Astrocyte of the spinal cord (primary cell): ENCODE results near the gene EPB41L5.
A peak's percentile ranks its signal among the peaks of the same experiment; 100 is the strongest.

Experiments
- DNase-seq: peaks from one replicate; pipeline ENCODE4 v3.0.0; 2011; ENCODE audit warnings: low read depth, low spot score
- H3K4me3 ChIP-seq: 2 replicates; pipeline ENCODE4 v1.5.1; 2011; ENCODE audit warnings: low read depth, mild to moderate bottlenecking, low read length, moderate library complexity
- in situ Hi-C: cut with HindIII; loops from 2 replicates; pipeline ENCODE4 v1.10.0; 2017; ENCODE audit warnings: low sequenced_read_pairs
- TF ChIP-seq, protein P1 (sequence below): IDR thresholded peaks from 2 replicates; pipeline ENCODE4 v1.5.1; 2012; ENCODE audit warnings: low read depth, mild to moderate bottlenecking, low read length, inconsistent platforms

The EPB41L5 gene

DNA sequence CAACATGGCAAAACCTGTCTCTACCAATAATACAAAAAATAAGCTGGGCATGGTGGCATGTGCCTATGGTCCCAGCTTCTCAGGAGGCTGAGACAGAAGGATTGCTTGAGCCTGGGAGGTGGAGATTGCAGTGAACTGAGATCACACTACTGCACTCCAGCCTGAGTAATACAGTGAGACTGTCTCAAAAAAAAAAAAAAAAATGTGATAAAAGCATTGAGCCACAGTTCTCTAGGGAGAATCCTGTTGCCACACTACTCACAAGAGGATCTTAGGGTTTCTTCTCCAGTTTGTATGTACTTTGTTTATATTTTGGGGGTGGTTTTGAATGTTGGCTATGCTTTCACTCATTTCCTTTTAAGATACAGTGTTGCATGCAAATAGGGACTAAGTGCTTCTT, 148.3 kb downstream of the EPB41L5 start:
- in situ Hi-C loops = no loop called here
- no peak overlapping the region for H3K4me3 ChIP-seq
- DNase-seq = no peak
- TF ChIP-seq, protein P1, sequence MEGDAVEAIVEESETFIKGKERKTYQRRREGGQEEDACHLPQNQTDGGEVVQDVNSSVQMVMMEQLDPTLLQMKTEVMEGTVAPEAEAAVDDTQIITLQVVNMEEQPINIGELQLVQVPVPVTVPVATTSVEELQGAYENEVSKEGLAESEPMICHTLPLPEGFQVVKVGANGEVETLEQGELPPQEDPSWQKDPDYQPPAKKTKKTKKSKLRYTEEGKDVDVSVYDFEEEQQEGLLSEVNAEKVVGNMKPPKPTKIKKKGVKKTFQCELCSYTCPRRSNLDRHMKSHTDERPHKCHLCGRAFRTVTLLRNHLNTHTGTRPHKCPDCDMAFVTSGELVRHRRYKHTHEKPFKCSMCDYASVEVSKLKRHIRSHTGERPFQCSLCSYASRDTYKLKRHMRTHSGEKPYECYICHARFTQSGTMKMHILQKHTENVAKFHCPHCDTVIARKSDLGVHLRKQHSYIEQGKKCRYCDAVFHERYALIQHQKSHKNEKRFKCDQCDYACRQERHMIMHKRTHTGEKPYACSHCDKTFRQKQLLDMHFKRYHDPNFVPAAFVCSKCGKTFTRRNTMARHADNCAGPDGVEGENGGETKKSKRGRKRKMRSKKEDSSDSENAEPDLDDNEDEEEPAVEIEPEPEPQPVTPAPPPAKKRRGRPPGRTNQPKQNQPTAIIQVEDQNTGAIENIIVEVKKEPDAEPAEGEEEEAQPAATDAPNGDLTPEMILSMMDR = no peak

GRCh38 chr2:120162716-120163115, 149.8 kb downstream of the EPB41L5 start:
- TF ChIP-seq, protein P1 = no peak
- no peak overlapping the region for H3K4me3 ChIP-seq
- in situ Hi-C loops = no loop called here
- no peak for DNase-seq

DNA sequence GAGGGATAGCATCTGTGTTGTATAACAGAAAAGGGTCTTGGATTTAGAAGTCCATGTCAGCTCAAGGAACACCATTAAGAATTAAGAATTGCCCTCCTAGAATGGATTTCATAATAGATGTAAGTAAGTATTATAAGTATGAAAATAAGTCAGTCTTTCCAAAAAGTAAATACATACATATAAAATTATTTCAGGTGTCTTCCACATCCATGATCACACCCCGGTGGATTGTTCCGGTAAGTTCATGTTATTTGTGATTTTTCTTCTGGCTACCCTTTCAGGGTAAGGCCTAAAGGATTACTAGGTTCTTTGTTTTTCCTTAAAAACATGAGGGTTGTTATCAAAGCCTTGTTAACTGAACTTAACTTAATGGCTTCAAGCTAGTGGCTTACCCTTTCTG, 154.4 kb downstream of the EPB41L5 start:
- peak; percentile 5 for DNase-seq
- no peak overlapping the region for H3K4me3 ChIP-seq
- in situ Hi-C loops = no loop called here
- TF ChIP-seq, protein P1 = no peak

- H3K4me3 ChIP-seq = no peak overlapping the region
- TF ChIP-seq, protein P1 = no peak
- in situ Hi-C loops = no loop called here
- DNase-seq = no peak
Observed at GRCh38 chr2:120169020-120169419, 156.1 kb downstream of the EPB41L5 start.

DNA sequence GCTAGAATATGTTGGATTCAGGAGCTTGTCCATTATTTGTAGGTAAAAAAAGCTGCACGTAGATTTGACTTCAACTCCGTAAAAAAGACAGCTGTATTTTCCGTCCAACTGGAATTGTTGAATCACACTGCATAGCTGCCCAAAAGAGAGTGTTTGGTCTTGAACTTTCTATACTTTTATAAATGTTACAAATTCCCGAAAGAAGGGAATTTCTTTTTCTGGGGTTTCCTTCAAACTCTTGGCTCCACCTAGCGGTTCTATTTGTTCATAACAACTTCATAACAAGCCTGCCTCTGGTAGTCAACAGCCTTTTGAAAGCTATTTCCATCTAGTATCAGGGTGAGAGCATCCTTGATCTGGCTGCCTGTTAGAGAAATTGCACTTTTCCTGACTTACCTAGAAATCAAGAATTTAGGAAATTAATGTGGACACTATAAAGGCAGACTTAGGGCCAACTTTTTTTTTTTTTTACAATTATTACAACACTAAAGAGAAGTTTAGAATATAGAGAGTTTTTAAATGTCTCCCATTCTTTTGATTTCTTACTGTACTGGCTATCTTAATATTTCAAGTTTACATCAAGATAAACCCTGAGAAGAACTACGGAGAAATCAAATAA, 162.2 kb downstream of the EPB41L5 start:
- in situ Hi-C loops = no loop called here
- peak; percentile 80 for DNase-seq
- TF ChIP-seq, protein P1 = peak; percentile 56
- H3K4me3 ChIP-seq = no peak overlapping the region

- in situ Hi-C loops = no loop called here
- H3K4me3 ChIP-seq = no peak overlapping the region
- TF ChIP-seq, protein P1 = no peak
- no peak for DNase-seq
Observed at GRCh38 chr2:120176526-120176925, 163.6 kb downstream of the EPB41L5 start.
